Central memory CD8-positive, alpha-beta T cell (primary cell): ENCODE results near the gene DEPP1.
"Not testable (repeated sequence)": the region's sequence is repeated elsewhere in the genome, so short reads cannot be mapped to it uniquely, and the experiment has no call there.

ENCODE experiments used
- ATAC-seq: fragments of 150-1000 bp; cut with Tn5 transposase; replicated peaks from 2 replicates; pipeline ENCODE4 v1.10.0; 2022; ENCODE audit warnings: mild to moderate bottlenecking, moderate FRiP score, moderate number of reproducible peaks; ENCODE audit not compliant: poor library complexity, severe bottlenecking; ENCODE audit errors: extremely low read depth
- DNase-seq, 2 donors: peaks; one replicate each; pipeline ENCODE4 v3.0.0; 2021; ENCODE audit warnings: low spot score in 2 of 2
- H3K27ac Mint-ChIP-seq: one replicate; pipeline ENCODE4 v1.8.0; 2022; ENCODE audit warnings: low read depth, mild to moderate bottlenecking, moderate library complexity, mixed read lengths
- H3K27me3 Mint-ChIP-seq: one replicate; pipeline ENCODE4 v1.8.0; 2022; ENCODE audit warnings: mixed read lengths
- H3K36me3 Mint-ChIP-seq: one replicate; pipeline ENCODE4 v1.8.0; 2022; ENCODE audit warnings: mild to moderate bottlenecking, moderate library complexity, mixed read lengths; ENCODE audit not compliant: insufficient read depth
- H3K4me1 Mint-ChIP-seq: one replicate; pipeline ENCODE4 v1.8.0; 2022; ENCODE audit warnings: mixed read lengths
- H3K4me3 Mint-ChIP-seq: one replicate; pipeline ENCODE4 v1.8.0; 2022; ENCODE audit warnings: mild to moderate bottlenecking, moderate library complexity, mixed read lengths
- H3K9me3 Mint-ChIP-seq: one replicate; pipeline ENCODE4 v1.8.0; 2022; ENCODE audit warnings: mixed read lengths

The DEPP1 gene

GRCh38 chr10:44978570-44979280 lies at the start of gene DEPP1:
Gene DEPP1, minus strand, starts transcription at chr10:44978809. Its CDS starts 779 bp downstream, at chr10:44978030.
- H3K27ac Mint-ChIP-seq: no peak within 1 kb of the TSS
- no peaks in the 10 kb centered on the region for H3K9me3 Mint-ChIP-seq

GRCh38 chr10:45023426-45023825 lies 44.8 kb upstream of the DEPP1 start:
- peaks cover 10% of the 10 kb centered on the region for H3K27me3 Mint-ChIP-seq
- H3K36me3 Mint-ChIP-seq: no peaks in the 10 kb centered on the region
- H3K27ac Mint-ChIP-seq: no peak overlapping the region
- peaks cover 17% of the 10 kb centered on the region for H3K9me3 Mint-ChIP-seq
- ATAC-seq: no peak
- no peak overlapping the region for H3K4me3 Mint-ChIP-seq
- DNase-seq: no peak
- H3K4me1 Mint-ChIP-seq: no peaks in the 10 kb centered on the region

More at GRCh38 chr10:44978570-44979280, at the start of gene DEPP1:
- Mint-ChIP-seq H3K4me3 (no peak within 1 kb of the TSS), H3K4me1 (no peaks in the 10 kb centered on the region), H3K27me3 (no peaks in the 10 kb centered on the region), H3K36me3 (no peaks in the 10 kb centered on the region)
- ATAC-seq (no peak), DNase-seq (no peak)

GRCh38 chr10:45015590-45015989 lies 37.0 kb upstream of the DEPP1 start:
- Mint-ChIP-seq H3K27ac (no peak overlapping the region), H3K36me3 (no peaks in the 10 kb centered on the region), H3K4me3 (no peak overlapping the region), H3K9me3 (no peaks in the 10 kb centered on the region), H3K4me1 (no peaks in the 10 kb centered on the region), H3K27me3 (no peaks in the 10 kb centered on the region)
- DNase-seq (no peak), ATAC-seq (no peak)

GRCh38 chr10:45014557-45014956 lies 35.9 kb upstream of the DEPP1 start:
- H3K9me3 Mint-ChIP-seq, H3K4me1 Mint-ChIP-seq, DNase-seq, H3K27me3 Mint-ChIP-seq, ATAC-seq, H3K4me3 Mint-ChIP-seq, H3K27ac Mint-ChIP-seq, H3K36me3 Mint-ChIP-seq: not testable (repeated sequence)

GRCh38 chr10:45008524-45009161 lies 30.0 kb upstream of the DEPP1 start:
- DNase-seq: no peak

GRCh38 chr10:45006276-45007030 lies 27.8 kb upstream of the DEPP1 start:
- DNase-seq (no peak), ATAC-seq (no peak)
- no peak overlapping the region for H3K4me3 Mint-ChIP-seq
- no peaks in the 10 kb centered on the region for H3K9me3 Mint-ChIP-seq
- peaks cover 19% of the 10 kb centered on the region for H3K36me3 Mint-ChIP-seq
- H3K27ac Mint-ChIP-seq: peak overlapping the region; percentile 64
- no peaks in the 10 kb centered on the region for H3K27me3 Mint-ChIP-seq
- peaks cover 17% of the 10 kb centered on the region for H3K4me1 Mint-ChIP-seq

More at GRCh38 chr10:45008524-45009161, 30.0 kb upstream of the DEPP1 start:
- Mint-ChIP-seq H3K9me3 (no peaks in the 10 kb centered on the region), H3K27me3 (no peaks in the 10 kb centered on the region), H3K4me3 (no peak overlapping the region), H3K36me3 (peaks cover 10% of the 10 kb centered on the region), H3K4me1 (peaks cover 4% of the 10 kb centered on the region), H3K27ac (no peak overlapping the region)
- peak; percentile 58 for ATAC-seq

- Mint-ChIP-seq H3K4me1 (peaks cover 23% of the 10 kb centered on the region), H3K4me3 (no peak overlapping the region), H3K9me3 (no peaks in the 10 kb centered on the region), H3K27me3 (no peaks in the 10 kb centered on the region), H3K36me3 (peaks cover 23% of the 10 kb centered on the region), H3K27ac (no peak overlapping the region)
- ATAC-seq (no peak), DNase-seq (no peak)
These were observed 26.7 kb upstream of the DEPP1 start for GRCh38 chr10:45005284-45005683.

GRCh38 chr10:45004661-45005060 lies 26.1 kb upstream of the DEPP1 start:
- peaks cover 30% of the 10 kb centered on the region for H3K4me1 Mint-ChIP-seq
- DNase-seq (no peak), ATAC-seq (no peak)
- H3K9me3 Mint-ChIP-seq: no peaks in the 10 kb centered on the region
- no peak overlapping the region for H3K4me3 Mint-ChIP-seq
- H3K27ac Mint-ChIP-seq: no peak overlapping the region
- H3K36me3 Mint-ChIP-seq: peaks cover 25% of the 10 kb centered on the region
- H3K27me3 Mint-ChIP-seq: no peaks in the 10 kb centered on the region

- DNase-seq (no peak), ATAC-seq (no peak)
- no peaks in the 10 kb centered on the region for H3K27me3 Mint-ChIP-seq
- H3K36me3 Mint-ChIP-seq: peaks cover 27% of the 10 kb centered on the region
- H3K4me3 Mint-ChIP-seq: no peak overlapping the region
- H3K27ac Mint-ChIP-seq: peak overlapping the region; percentile 61
- peaks cover 32% of the 10 kb centered on the region for H3K4me1 Mint-ChIP-seq
- H3K9me3 Mint-ChIP-seq: no peaks in the 10 kb centered on the region
These were observed 24.9 kb upstream of the DEPP1 start for GRCh38 chr10:45003432-45004000.

- DNase-seq (peak; percentile 44), ATAC-seq (peak; percentile 79)
- H3K27me3 Mint-ChIP-seq: no peaks in the 10 kb centered on the region
- no peaks in the 10 kb centered on the region for H3K9me3 Mint-ChIP-seq
- H3K36me3 Mint-ChIP-seq: peaks cover 27% of the 10 kb centered on the region
- H3K4me1 Mint-ChIP-seq: peaks cover 32% of the 10 kb centered on the region
- peak overlapping the region; percentile 83 for H3K27ac Mint-ChIP-seq
- peak overlapping the region; percentile 83 for H3K4me3 Mint-ChIP-seq
These were observed 23.0 kb upstream of the DEPP1 start for GRCh38 chr10:45001381-45002148.

- peak; percentile 77 for ATAC-seq
- Mint-ChIP-seq H3K36me3 (peaks cover 27% of the 10 kb centered on the region), H3K4me3 (peak within 1 kb of the TSS; percentile 83), H3K27me3 (no peaks in the 10 kb centered on the region), H3K27ac (peak within 1 kb of the TSS; percentile 94), H3K4me1 (peaks cover 34% of the 10 kb centered on the region), H3K9me3 (no peaks in the 10 kb centered on the region)
- peak; percentile 49 to 61 for DNase-seq
These were observed 22.3 kb upstream of the DEPP1 start, which contains the start of gene ZNF22 for GRCh38 chr10:45000752-45001380. Gene ZNF22, plus strand, starts transcription at chr10:45000923. Its CDS starts 2,446 bp downstream, at chr10:45003369.
